Liver (tissue), 9 donors: ENCODE data around the gene NWD2. TPM values are rescaled to one million over a fixed set of nuclear protein-coding genes. Genes with fewer than 3 reads are reported as not detected.

Experiments
- DNase-seq: peaks from one replicate; pipeline ENCODE4 v3.0.0-alpha.2; 2017; ENCODE audit warnings: low spot score
- H3K27ac ChIP-seq, 2 donors: one replicate each; pipeline ENCODE4 v1.7.0; 2013; ENCODE audit warnings: inconsistent platforms in 2 of 2, low read length in 2 of 2, control low read depth in 1 of 2, low read depth in 1 of 2, mild to moderate bottlenecking in 1 of 2
- H3K27me3 ChIP-seq, 4 donors: one replicate each; pipeline versions ENCODE4 v1.6.1 to v1.7.0; 2013; ENCODE audit warnings: low read length in 3 of 4, inconsistent platforms in 1 of 4, mild to moderate bottlenecking in 1 of 4, moderate library complexity in 1 of 4; ENCODE audit not compliant: control insufficient read depth in 4 of 4, insufficient read depth in 4 of 4
- H3K36me3 ChIP-seq, 4 donors: one replicate each; pipeline versions ENCODE4 v1.6.1 to v1.7.0; 2013; ENCODE audit warnings: low read length in 3 of 4, mild to moderate bottlenecking in 3 of 4, low read depth in 1 of 4, moderate library complexity in 1 of 4; ENCODE audit not compliant: control insufficient read depth in 4 of 4, insufficient read depth in 3 of 4
- H3K4me1 ChIP-seq, 4 donors: one replicate each; pipeline versions ENCODE4 v1.6.1 to v1.7.0; 2013; ENCODE audit warnings: low read length in 3 of 4, mild to moderate bottlenecking in 3 of 4, moderate library complexity in 1 of 4; ENCODE audit not compliant: control insufficient read depth in 4 of 4, insufficient read depth in 4 of 4
- H3K4me3 ChIP-seq, 3 donors: one replicate each; pipeline versions ENCODE4 v1.6.1 to v1.7.0; 2013; ENCODE audit warnings: low read length in 3 of 3, control low read depth in 1 of 3, low read depth in 1 of 3, mild to moderate bottlenecking in 1 of 3
- H3K9ac ChIP-seq, 2 donors: one replicate each; pipeline ENCODE4 v1.7.0; 2013; ENCODE audit warnings: low read length in 2 of 2, mild to moderate bottlenecking in 2 of 2, moderate library complexity in 2 of 2, control low read depth in 1 of 2, low read depth in 1 of 2
- H3K9me3 ChIP-seq, 4 donors: one replicate each; pipeline versions ENCODE4 v1.6.1 to v1.7.0; 2013; ENCODE audit warnings: low read length in 3 of 4; ENCODE audit not compliant: control insufficient read depth in 4 of 4
- EGR1 ChIP-seq, 2 donors: IDR thresholded peaks; 2 replicates each; pipeline ENCODE4 v1.6.1; 2016 to 2018; ENCODE audit warnings: antibody characterized with exemption in 2 of 2, low read depth in 2 of 2
- FOXA1 ChIP-seq: IDR thresholded peaks from 2 replicates; pipeline ENCODE4 v1.6.1; 2016; ENCODE audit warnings: antibody characterized with exemption
- FOXA2 ChIP-seq: IDR thresholded peaks from 2 replicates; pipeline ENCODE4 v1.6.1; 2016; ENCODE audit warnings: antibody characterized with exemption
- GABPA ChIP-seq, 2 donors: IDR thresholded peaks in 1 of 2; conservative IDR thresholded peaks in 1 of 2; 2 replicates each; pipeline ENCODE4 v1.6.1; 2016; ENCODE audit warnings: antibody characterized with exemption in 2 of 2, mild to moderate bottlenecking in 1 of 2, moderate library complexity in 1 of 2
- HNF4A ChIP-seq, 2 donors: conservative IDR thresholded peaks; 2 replicates each; pipeline ENCODE4 v1.6.1; 2016; ENCODE audit warnings: antibody characterized with exemption in 2 of 2, mild to moderate bottlenecking in 2 of 2
- HNF4G ChIP-seq: IDR thresholded peaks from 2 replicates; pipeline ENCODE4 v1.6.1; 2016; ENCODE audit warnings: antibody characterized with exemption
- JUND ChIP-seq, 2 donors: IDR thresholded peaks; 2 replicates each; pipeline ENCODE4 v1.6.1; 2016; ENCODE audit warnings: antibody characterized with exemption in 2 of 2
- MAX ChIP-seq: IDR thresholded peaks from 2 replicates; pipeline ENCODE4 v1.6.1; 2016; ENCODE audit warnings: antibody characterized with exemption
- NR2F2 ChIP-seq: IDR thresholded peaks from 2 replicates; pipeline ENCODE4 v1.6.1; 2016; ENCODE audit warnings: antibody characterized with exemption
- RAD21 ChIP-seq, 2 donors: IDR thresholded peaks; 2 replicates each; pipeline ENCODE4 v1.6.1; 2016; ENCODE audit warnings: antibody characterized with exemption in 2 of 2, mild to moderate bottlenecking in 2 of 2
- REST ChIP-seq: IDR thresholded peaks from 2 replicates; pipeline ENCODE4 v1.6.1; 2016; ENCODE audit warnings: antibody characterized with exemption, mild to moderate bottlenecking
- RXRA ChIP-seq, 2 donors: IDR thresholded peaks; 2 replicates each; pipeline ENCODE4 v1.6.1; 2017 to 2018; ENCODE audit warnings: antibody characterized with exemption in 2 of 2, mild to moderate bottlenecking in 1 of 2
- SP1 ChIP-seq: IDR thresholded peaks from 2 replicates; pipeline ENCODE4 v1.6.1; 2018; ENCODE audit warnings: antibody characterized with exemption, mild to moderate bottlenecking
- TAF1 ChIP-seq: conservative IDR thresholded peaks from 2 replicates; pipeline ENCODE4 v1.6.1; 2016; ENCODE audit warnings: antibody characterized with exemption, mild to moderate bottlenecking
- YY1 ChIP-seq: IDR thresholded peaks from 2 replicates; pipeline ENCODE4 v1.6.1; 2016; ENCODE audit warnings: antibody characterized with exemption, mild to moderate bottlenecking
- WGBS: extraction: QIAGEN DNeasy Blood & Tissue Kit; methylation state at CpG from one replicate; pipeline ENCODE4 v1.1.7; 2013; 5-methylcytosine and 5-hydroxymethylcytosine counted together
- polyA plus RNA-seq, 2 donors: library from polyadenylated mRNA; stranded (reverse) in 1 of 2; unstranded in 1 of 2; fragments of 200-250 nt in 1 of 2; fragments of >200 nt in 1 of 2; fragmentation: Nextera tagmentation in 1 of 2; extraction: Ambion mirVana in 1 of 2; gene quantifications; one replicate each; pipeline versions ENCODE4 v1.2.1 to v1.2.3, GENCODE V29; 2013 to 2015
- total RNA-seq, 2 donors: library from RNA; depleted of rRNA; stranded (reverse); fragments of >200 nt; gene quantifications; one replicate each; pipeline ENCODE4 v1.2.3, GENCODE V29; 2014
- TF ChIP-seq, protein P1 (sequence below): IDR thresholded peaks from 2 replicates; pipeline ENCODE4 v1.6.1; 2016; ENCODE audit warnings: antibody characterized with exemption
- TF ChIP-seq, protein P2 (sequence below): IDR thresholded peaks from 2 replicates; pipeline ENCODE4 v1.6.1; 2016; ENCODE audit warnings: antibody characterized with exemption
- TF ChIP-seq, protein P3 (sequence below): fragments of 150-350 bp; IDR thresholded peaks from 2 replicates; pipeline ENCODE4 v1.5.1; 2017; ENCODE audit warnings: improper control_type of control experiment, low read depth, low read length; ENCODE audit not compliant: missing input control
- donor health status: healthy.
- donor health status: healthy.
- donor health status: healthy.
- donor health status: healthy.
- donor health status: healthy.

NWD2 gene
- total and polyA plus RNA-seq, 4 donors: 0.08 to 0.37 TPM; not detected in 2

GRCh38 chr4:37427193-37427592 lies 182.7 kb downstream of the NWD2 start:
- no peak for DNase-seq
- Histone ChIP-seq H3K9ac (no peak overlapping the region), H3K27ac (peak overlapping the region in 1 of 2 donors; percentile 49), H3K9me3 (no peaks in the 10 kb centered on the region), H3K36me3 (no peaks in the 10 kb centered on the region), H3K4me3 (no peak overlapping the region), H3K27me3 (no peaks in the 10 kb centered on the region), H3K4me1 (peaks cover 10 to 85% (median 82%) of the 10 kb centered on the region in 4 donors)
- WGBS: 35% methylated on average over 2 of the region's 2 CpGs
- TF ChIP-seq TAF1 (no peak), NR2F2 (no peak), RAD21 (IDR thresholded peaks at IDR 0.05) (no peak), FOXA2 (peak; percentile 56), GABPA (IDR thresholded peaks at IDR 0.05 in 1 of 2, conservative IDR thresholded peaks at IDR 0.05 in 1 of 2) (no peak), MAX (no peak), REST (no peak), FOXA1 (peak; percentile 8), HNF4G (no peak), EGR1 (IDR thresholded peaks at IDR 0.05; ENCODE audit: low read depth in 2 of 2) (no peak), HNF4A (conservative IDR thresholded peaks at IDR 0.05) (peak; percentile 52 to 68), JUND (IDR thresholded peaks at IDR 0.05) (peak in 1 of 2 donors; percentile 51), RXRA (IDR thresholded peaks at IDR 0.05) (peak; percentile 63 to 74), YY1 (peak; percentile 76), SP1 (peak; percentile 22)
- TF ChIP-seq, protein P1, sequence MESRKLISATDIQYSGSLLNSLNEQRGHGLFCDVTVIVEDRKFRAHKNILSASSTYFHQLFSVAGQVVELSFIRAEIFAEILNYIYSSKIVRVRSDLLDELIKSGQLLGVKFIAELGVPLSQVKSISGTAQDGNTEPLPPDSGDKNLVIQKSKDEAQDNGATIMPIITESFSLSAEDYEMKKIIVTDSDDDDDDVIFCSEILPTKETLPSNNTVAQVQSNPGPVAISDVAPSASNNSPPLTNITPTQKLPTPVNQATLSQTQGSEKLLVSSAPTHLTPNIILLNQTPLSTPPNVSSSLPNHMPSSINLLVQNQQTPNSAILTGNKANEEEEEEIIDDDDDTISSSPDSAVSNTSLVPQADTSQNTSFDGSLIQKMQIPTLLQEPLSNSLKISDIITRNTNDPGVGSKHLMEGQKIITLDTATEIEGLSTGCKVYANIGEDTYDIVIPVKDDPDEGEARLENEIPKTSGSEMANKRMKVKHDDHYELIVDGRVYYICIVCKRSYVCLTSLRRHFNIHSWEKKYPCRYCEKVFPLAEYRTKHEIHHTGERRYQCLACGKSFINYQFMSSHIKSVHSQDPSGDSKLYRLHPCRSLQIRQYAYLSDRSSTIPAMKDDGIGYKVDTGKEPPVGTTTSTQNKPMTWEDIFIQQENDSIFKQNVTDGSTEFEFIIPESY: peak; percentile 39
- TF ChIP-seq, protein P2, sequence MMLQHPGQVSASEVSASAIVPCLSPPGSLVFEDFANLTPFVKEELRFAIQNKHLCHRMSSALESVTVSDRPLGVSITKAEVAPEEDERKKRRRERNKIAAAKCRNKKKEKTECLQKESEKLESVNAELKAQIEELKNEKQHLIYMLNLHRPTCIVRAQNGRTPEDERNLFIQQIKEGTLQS: no peak
- TF ChIP-seq, protein P3, sequence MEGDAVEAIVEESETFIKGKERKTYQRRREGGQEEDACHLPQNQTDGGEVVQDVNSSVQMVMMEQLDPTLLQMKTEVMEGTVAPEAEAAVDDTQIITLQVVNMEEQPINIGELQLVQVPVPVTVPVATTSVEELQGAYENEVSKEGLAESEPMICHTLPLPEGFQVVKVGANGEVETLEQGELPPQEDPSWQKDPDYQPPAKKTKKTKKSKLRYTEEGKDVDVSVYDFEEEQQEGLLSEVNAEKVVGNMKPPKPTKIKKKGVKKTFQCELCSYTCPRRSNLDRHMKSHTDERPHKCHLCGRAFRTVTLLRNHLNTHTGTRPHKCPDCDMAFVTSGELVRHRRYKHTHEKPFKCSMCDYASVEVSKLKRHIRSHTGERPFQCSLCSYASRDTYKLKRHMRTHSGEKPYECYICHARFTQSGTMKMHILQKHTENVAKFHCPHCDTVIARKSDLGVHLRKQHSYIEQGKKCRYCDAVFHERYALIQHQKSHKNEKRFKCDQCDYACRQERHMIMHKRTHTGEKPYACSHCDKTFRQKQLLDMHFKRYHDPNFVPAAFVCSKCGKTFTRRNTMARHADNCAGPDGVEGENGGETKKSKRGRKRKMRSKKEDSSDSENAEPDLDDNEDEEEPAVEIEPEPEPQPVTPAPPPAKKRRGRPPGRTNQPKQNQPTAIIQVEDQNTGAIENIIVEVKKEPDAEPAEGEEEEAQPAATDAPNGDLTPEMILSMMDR: no peak
